ENCODE measurements around the gene SDK1. TPM values are rescaled to one million over a fixed set of nuclear protein-coding genes. Genes with fewer than 3 reads are reported as not detected.

The SDK1 gene
- total RNA-seq, 1 experiment from 2014 or later = 20.0 TPM

DNA sequence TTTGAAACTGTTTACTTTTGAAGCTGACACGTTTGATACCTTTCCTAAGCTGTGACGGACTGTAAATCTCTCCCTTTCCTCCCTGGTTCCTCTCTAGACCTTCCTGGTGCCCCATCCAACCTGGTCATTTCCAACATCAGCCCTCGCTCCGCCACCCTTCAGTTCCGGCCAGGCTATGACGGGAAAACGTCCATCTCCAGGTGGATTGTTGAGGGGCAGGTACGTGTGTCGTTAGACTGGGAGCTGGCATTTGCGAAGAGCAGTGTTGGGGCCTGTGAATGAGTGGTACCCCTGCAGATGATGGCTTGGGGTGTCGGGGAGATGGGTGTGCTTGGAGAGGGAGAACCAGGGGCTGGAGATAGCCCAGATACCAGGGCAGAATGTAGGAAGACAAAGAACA lies 778.3 kb downstream of the SDK1 start:
- H3K9me3 Mint-ChIP-seq (ENCODE audit: low read depth, unreplicated experiment) = no peaks in the 10 kb centered on the region
- intact Hi-C loops (cut with micrococcal nuclease; ENCODE audit: unreplicated experiment) = no loop called here
- TF ChIP-seq, protein P1, sequence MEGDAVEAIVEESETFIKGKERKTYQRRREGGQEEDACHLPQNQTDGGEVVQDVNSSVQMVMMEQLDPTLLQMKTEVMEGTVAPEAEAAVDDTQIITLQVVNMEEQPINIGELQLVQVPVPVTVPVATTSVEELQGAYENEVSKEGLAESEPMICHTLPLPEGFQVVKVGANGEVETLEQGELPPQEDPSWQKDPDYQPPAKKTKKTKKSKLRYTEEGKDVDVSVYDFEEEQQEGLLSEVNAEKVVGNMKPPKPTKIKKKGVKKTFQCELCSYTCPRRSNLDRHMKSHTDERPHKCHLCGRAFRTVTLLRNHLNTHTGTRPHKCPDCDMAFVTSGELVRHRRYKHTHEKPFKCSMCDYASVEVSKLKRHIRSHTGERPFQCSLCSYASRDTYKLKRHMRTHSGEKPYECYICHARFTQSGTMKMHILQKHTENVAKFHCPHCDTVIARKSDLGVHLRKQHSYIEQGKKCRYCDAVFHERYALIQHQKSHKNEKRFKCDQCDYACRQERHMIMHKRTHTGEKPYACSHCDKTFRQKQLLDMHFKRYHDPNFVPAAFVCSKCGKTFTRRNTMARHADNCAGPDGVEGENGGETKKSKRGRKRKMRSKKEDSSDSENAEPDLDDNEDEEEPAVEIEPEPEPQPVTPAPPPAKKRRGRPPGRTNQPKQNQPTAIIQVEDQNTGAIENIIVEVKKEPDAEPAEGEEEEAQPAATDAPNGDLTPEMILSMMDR (IDR thresholded peaks at IDR 0.05; ENCODE audit: unreplicated experiment) = no peak

DNA sequence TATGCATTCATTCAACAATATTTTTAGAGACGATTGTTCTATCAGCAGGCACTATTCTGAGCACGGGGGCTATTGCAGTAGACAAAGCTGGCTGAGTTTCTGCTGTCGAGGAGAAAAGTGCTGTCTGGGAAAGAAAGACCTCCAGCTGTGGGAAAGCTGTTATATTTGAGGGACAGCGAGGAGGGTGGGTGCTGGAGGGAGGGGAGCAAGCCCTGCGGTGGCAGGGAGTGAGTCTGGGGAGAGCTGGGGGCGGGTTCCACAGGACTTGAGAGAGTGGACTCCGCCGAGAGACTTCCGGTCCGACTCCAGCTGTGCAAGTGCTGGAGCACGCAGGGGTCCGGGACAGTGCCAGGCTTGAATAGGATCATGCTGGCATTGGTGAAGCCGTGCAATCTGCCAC lies 778.9 kb downstream of the SDK1 start:
- no peaks in the 10 kb centered on the region for H3K9me3 Mint-ChIP-seq (ENCODE audit: low read depth, unreplicated experiment)
- no peaks in the 10 kb centered on the region for H3K27me3 Mint-ChIP-seq (ENCODE audit: unreplicated experiment)
- no peaks in the 10 kb centered on the region for H3K36me3 Mint-ChIP-seq (ENCODE audit: insufficient read depth, unreplicated experiment)
- intact Hi-C loops (cut with micrococcal nuclease; ENCODE audit: unreplicated experiment) = no loop called here
- TF ChIP-seq, protein P1 (IDR thresholded peaks at IDR 0.05; ENCODE audit: unreplicated experiment) = no peak
- no peaks in the 10 kb centered on the region for H3K4me1 Mint-ChIP-seq (ENCODE audit: low read depth, unreplicated experiment)
- H3K27ac Mint-ChIP-seq (ENCODE audit: unreplicated experiment) = no peak overlapping the region
- no TSS peak for BruUV-seq (replicated peaks)
- CTCF ChIA-PET = no interaction called here
- no peak for DNase-seq
- no peak overlapping the region for H3K4me3 Mint-ChIP-seq (ENCODE audit: low read depth, unreplicated experiment)

More for the DNA sequence above, 778.3 kb downstream of the SDK1 start:
- CTCF ChIA-PET = no interaction called here
- BruUV-seq (replicated peaks) = no TSS peak
- DNase-seq = no peak
- no peaks in the 10 kb centered on the region for H3K4me1 Mint-ChIP-seq (ENCODE audit: low read depth, unreplicated experiment)
- H3K27ac Mint-ChIP-seq (ENCODE audit: unreplicated experiment) = no peak overlapping the region
- no peaks in the 10 kb centered on the region for H3K36me3 Mint-ChIP-seq (ENCODE audit: insufficient read depth, unreplicated experiment)
- no peaks in the 10 kb centered on the region for H3K27me3 Mint-ChIP-seq (ENCODE audit: unreplicated experiment)
- no peak overlapping the region for H3K4me3 Mint-ChIP-seq (ENCODE audit: low read depth, unreplicated experiment)

DNA sequence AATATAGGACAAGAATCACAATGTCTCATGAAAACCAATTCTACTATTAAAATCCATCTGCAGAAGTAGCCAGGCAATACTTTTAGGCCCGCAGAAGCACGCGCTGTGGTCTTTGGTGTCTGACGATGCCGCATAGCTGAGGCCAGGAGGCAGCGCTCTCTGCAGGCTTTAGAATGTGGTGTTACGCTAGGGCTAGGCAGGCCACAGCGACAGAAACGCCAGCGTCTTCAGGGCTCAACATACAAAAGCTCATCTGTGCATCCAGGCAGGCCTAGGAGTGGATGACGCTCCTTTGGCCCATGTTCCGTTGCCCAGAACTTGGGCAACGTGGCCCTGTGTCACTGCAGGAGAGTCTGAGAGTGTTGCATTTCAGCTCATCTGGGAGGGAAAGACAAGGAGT lies 779.9 kb downstream of the SDK1 start:
- Mint-ChIP-seq H3K4me3 (ENCODE audit: low read depth, unreplicated experiment) (no peak overlapping the region), H3K36me3 (ENCODE audit: insufficient read depth, unreplicated experiment) (no peaks in the 10 kb centered on the region), H3K27me3 (ENCODE audit: unreplicated experiment) (no peaks in the 10 kb centered on the region), H3K27ac (ENCODE audit: unreplicated experiment) (no peak overlapping the region), H3K9me3 (ENCODE audit: low read depth, unreplicated experiment) (no peaks in the 10 kb centered on the region), H3K4me1 (ENCODE audit: low read depth, unreplicated experiment) (no peaks in the 10 kb centered on the region)
- intact Hi-C loops (cut with micrococcal nuclease; ENCODE audit: unreplicated experiment) = no loop called here
- TF ChIP-seq, protein P1 (IDR thresholded peaks at IDR 0.05; ENCODE audit: unreplicated experiment) = no peak
- CTCF ChIA-PET = interaction anchor here (0.6 kb wide), 2 partner anchors 18 to 21 kb away, joined by 3 to 5 read pairs; no protein-coding TSS in a partner anchor
- no peak for DNase-seq
- no TSS peak for BruUV-seq (replicated peaks)

DNA sequence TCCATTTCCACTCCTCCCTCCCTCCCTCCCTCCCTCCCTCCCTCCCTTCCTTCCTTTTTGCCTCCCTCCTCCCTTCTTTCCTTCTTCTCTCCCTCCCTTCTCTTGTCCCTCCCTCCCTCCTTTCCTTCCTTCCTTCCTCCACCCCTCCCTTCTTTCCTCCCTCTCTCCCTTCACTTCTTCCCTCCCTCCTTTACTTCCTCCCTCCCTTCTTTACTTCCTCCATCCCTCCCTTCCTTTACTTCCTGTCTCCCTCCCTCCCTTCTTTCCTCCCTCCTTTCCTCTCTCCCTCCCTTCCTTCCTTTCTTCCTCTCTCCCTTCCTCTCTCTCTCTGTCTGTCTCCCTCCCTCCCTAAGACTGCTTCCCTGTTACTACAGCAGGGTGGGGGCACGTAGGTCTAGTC lies 782.5 kb downstream of the SDK1 start:
- CTCF ChIA-PET = no interaction called here
- H3K27ac Mint-ChIP-seq (ENCODE audit: unreplicated experiment) = no peak overlapping the region
- no peak for DNase-seq
- BruUV-seq (replicated peaks) = no TSS peak
- no peaks in the 10 kb centered on the region for H3K36me3 Mint-ChIP-seq (ENCODE audit: insufficient read depth, unreplicated experiment)
- H3K4me1 Mint-ChIP-seq (ENCODE audit: low read depth, unreplicated experiment) = no peaks in the 10 kb centered on the region
- intact Hi-C loops (cut with micrococcal nuclease; ENCODE audit: unreplicated experiment) = no loop called here
- H3K9me3 Mint-ChIP-seq (ENCODE audit: low read depth, unreplicated experiment) = peaks cover 3% of the 10 kb centered on the region
- no peak overlapping the region for H3K4me3 Mint-ChIP-seq (ENCODE audit: low read depth, unreplicated experiment)
- TF ChIP-seq, protein P1 (IDR thresholded peaks at IDR 0.05; ENCODE audit: unreplicated experiment) = no peak
- no peaks in the 10 kb centered on the region for H3K27me3 Mint-ChIP-seq (ENCODE audit: unreplicated experiment)
